Skeletal muscle tissue (tissue), 4 donors: ENCODE measurements around the gene SLC35F1. TPM values are rescaled to one million over a fixed set of nuclear protein-coding genes. Genes with fewer than 3 reads are reported as not detected.
"Not testable (repeated sequence)": the region's sequence is repeated elsewhere in the genome, so short reads cannot be mapped to it uniquely, and the experiment has no call there.

Source experiments
- H3K27ac ChIP-seq: one replicate; pipeline ENCODE4 v1.7.0; 2013; ENCODE audit warnings: mild to moderate bottlenecking, low read depth, low read length, inconsistent platforms
- H3K27me3 ChIP-seq, 3 donors: one replicate each; pipeline ENCODE4 v1.7.0; 2013; ENCODE audit warnings: low read length in 3 of 3; ENCODE audit not compliant: control insufficient read depth in 3 of 3, insufficient read depth in 3 of 3
- H3K36me3 ChIP-seq, 3 donors: one replicate each; pipeline ENCODE4 v1.7.0; 2013; ENCODE audit warnings: low read length in 3 of 3; ENCODE audit not compliant: control insufficient read depth in 3 of 3, insufficient read depth in 3 of 3
- H3K4me1 ChIP-seq, 3 donors: one replicate each; pipeline ENCODE4 v1.7.0; 2013; ENCODE audit warnings: low read length in 3 of 3, mild to moderate bottlenecking in 3 of 3; ENCODE audit not compliant: control insufficient read depth in 3 of 3, insufficient read depth in 3 of 3
- H3K4me3 ChIP-seq, 3 donors: one replicate each; pipeline ENCODE4 v1.7.0; 2013; ENCODE audit warnings: low read length in 3 of 3
- H3K9ac ChIP-seq, 3 donors: one replicate each; pipeline ENCODE4 v1.7.0; 2013; ENCODE audit warnings: low read length in 3 of 3, mild to moderate bottlenecking in 3 of 3, moderate library complexity in 2 of 3, low read depth in 1 of 3
- H3K9me3 ChIP-seq, 3 donors: one replicate each; pipeline ENCODE4 v1.7.0; 2013; ENCODE audit warnings: low read length in 3 of 3; ENCODE audit not compliant: control insufficient read depth in 3 of 3
- total RNA-seq: library from RNA; depleted of rRNA; stranded (reverse); fragments of >200 nt; gene quantifications from one replicate; pipeline ENCODE4 v1.2.3, GENCODE V29; 2014
- donor health status: Osteomylitis.

The SLC35F1 gene
- 3.1 TPM for total RNA-seq

- H3K9ac ChIP-seq: no peak within 1 kb of the TSS
- no peaks in the 10 kb centered on the region for H3K36me3 ChIP-seq
- peak within 1 kb of the TSS in 2 of 3 donors; percentile 57 to 63 for H3K4me3 ChIP-seq
- H3K27me3 ChIP-seq: peaks cover 22 to 28% (median 25%) of the 10 kb centered on the region in 3 donors
- H3K9me3 ChIP-seq: no peaks in the 10 kb centered on the region
- H3K27ac ChIP-seq: no peak within 1 kb of the TSS
- peaks cover 0 to 12% (median 7%) of the 10 kb centered on the region in 3 donors for H3K4me1 ChIP-seq
Observed at GRCh38 chr6:117906958-117907600, at the start of gene SLC35F1. SLC35F1 (plus strand) TSS chr6:117907264.

- not testable (repeated sequence) for H3K27me3 ChIP-seq, H3K9ac ChIP-seq, H3K27ac ChIP-seq
Observed at GRCh38 chr6:117858601-117859000, 48.5 kb upstream of the SLC35F1 start.

GRCh38 chr6:117861545-117861944 is 45.5 kb upstream of the SLC35F1 start:
- no peaks in the 10 kb centered on the region for H3K36me3 ChIP-seq
- H3K9ac ChIP-seq: no peak overlapping the region
- no peaks in the 10 kb centered on the region for H3K27me3 ChIP-seq
- H3K27ac ChIP-seq: no peak overlapping the region
- peaks cover 0 to 4% (median 0%) of the 10 kb centered on the region in 3 donors for H3K9me3 ChIP-seq
- no peaks in the 10 kb centered on the region for H3K4me1 ChIP-seq
- H3K4me3 ChIP-seq: no peak overlapping the region

More at GRCh38 chr6:117858601-117859000, 48.5 kb upstream of the SLC35F1 start:
- not testable (repeated sequence) for H3K9me3 ChIP-seq, H3K4me3 ChIP-seq, H3K36me3 ChIP-seq, H3K4me1 ChIP-seq

- Histone ChIP-seq H3K27ac (no peak overlapping the region), H3K4me3 (no peak overlapping the region), H3K27me3 (no peaks in the 10 kb centered on the region), H3K9me3 (peaks cover 0 to 4% (median 0%) of the 10 kb centered on the region in 3 donors), H3K4me1 (no peaks in the 10 kb centered on the region), H3K9ac (no peak overlapping the region), H3K36me3 (no peaks in the 10 kb centered on the region)
Observed at GRCh38 chr6:117866561-117866960, 40.5 kb upstream of the SLC35F1 start.

GRCh38 chr6:117870486-117871242 is 36.4 kb upstream of the SLC35F1 start:
- H3K4me1 ChIP-seq: no peaks in the 10 kb centered on the region
- no peaks in the 10 kb centered on the region for H3K9me3 ChIP-seq
- H3K27me3 ChIP-seq: no peaks in the 10 kb centered on the region
- no peak overlapping the region for H3K4me3 ChIP-seq
- no peak overlapping the region for H3K9ac ChIP-seq
- H3K36me3 ChIP-seq: no peaks in the 10 kb centered on the region
- no peak overlapping the region for H3K27ac ChIP-seq

GRCh38 chr6:117880824-117881223 is 26.2 kb upstream of the SLC35F1 start:
- H3K27ac ChIP-seq: no peak overlapping the region
- H3K36me3 ChIP-seq: no peaks in the 10 kb centered on the region
- H3K27me3 ChIP-seq: no peaks in the 10 kb centered on the region
- H3K4me1 ChIP-seq: no peaks in the 10 kb centered on the region
- no peaks in the 10 kb centered on the region for H3K9me3 ChIP-seq
- H3K9ac ChIP-seq: no peak overlapping the region
- H3K4me3 ChIP-seq: no peak overlapping the region

GRCh38 chr6:117890172-117890571 is 16.9 kb upstream of the SLC35F1 start:
- Histone ChIP-seq H3K9me3 (no peaks in the 10 kb centered on the region), H3K9ac (no peak overlapping the region), H3K27ac (no peak overlapping the region), H3K27me3 (no peaks in the 10 kb centered on the region), H3K36me3 (no peaks in the 10 kb centered on the region), H3K4me1 (no peaks in the 10 kb centered on the region), H3K4me3 (no peak overlapping the region)

- H3K9ac ChIP-seq: no peak overlapping the region
- no peak overlapping the region for H3K27ac ChIP-seq
- peak overlapping the region in 2 of 3 donors; percentile 57 to 58 for H3K4me3 ChIP-seq
- peaks cover 0 to 12% (median 7%) of the 10 kb centered on the region in 3 donors for H3K4me1 ChIP-seq
- H3K36me3 ChIP-seq: no peaks in the 10 kb centered on the region
- H3K27me3 ChIP-seq: peaks cover 22 to 28% (median 25%) of the 10 kb centered on the region in 3 donors
- H3K9me3 ChIP-seq: no peaks in the 10 kb centered on the region
Observed at GRCh38 chr6:117906507-117906957, 532 bp upstream of the SLC35F1 start.

GRCh38 chr6:117907601-117908245 is 659 bp downstream of the SLC35F1 start:
- Histone ChIP-seq H3K27me3 (peaks cover 22 to 28% (median 25%) of the 10 kb centered on the region in 3 donors), H3K9me3 (no peaks in the 10 kb centered on the region), H3K9ac (no peak overlapping the region), H3K27ac (no peak overlapping the region), H3K36me3 (no peaks in the 10 kb centered on the region), H3K4me3 (peak overlapping the region in 2 of 3 donors; percentile 57 to 63), H3K4me1 (peaks cover 0 to 12% (median 7%) of the 10 kb centered on the region in 3 donors)
